ENCODE data around the gene KRTAP20-4. TPM values are rescaled to one million over a fixed set of nuclear protein-coding genes. Genes with fewer than 3 reads are reported as not detected.

The KRTAP20-4 gene
- not detected in 2 replicates for total RNA-seq

DNA sequence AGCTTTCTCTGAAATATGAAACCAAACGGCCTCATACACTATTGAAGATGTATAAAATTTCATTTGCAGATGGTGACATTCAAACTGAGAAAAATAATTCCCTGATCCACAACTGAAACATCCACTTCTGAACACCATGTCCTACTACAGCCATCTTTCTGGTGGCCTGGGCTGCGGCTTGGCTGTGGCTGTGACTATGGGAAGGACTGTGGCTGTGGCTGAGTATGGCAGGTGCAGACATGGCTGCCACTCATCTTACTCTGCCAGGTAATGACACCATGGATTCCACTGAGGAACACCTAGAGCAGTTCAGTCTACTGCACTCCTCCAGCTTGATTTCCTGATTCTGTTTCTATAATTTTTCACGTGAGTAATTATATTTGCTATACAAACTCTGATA is at the start of gene KRTAP20-4:
Gene KRTAP20-4 (plus strand): TSS at position 106 of the 400 bp plus-strand sequence.
- POLR2A ChIA-PET, result no interaction called here
- DNase-seq, result no peak
- Mint-ChIP-seq H3K4me3 (no peak within 1 kb of the TSS), H3K4me1 (no peaks in the 10 kb centered on the region), H3K27me3 (no peaks in the 10 kb centered on the region), H3K9me3 (peaks cover 10% of the 10 kb centered on the region), H3K36me3 (ENCODE audit: low read depth) (no peaks in the 10 kb centered on the region), H3K27ac (no peak within 1 kb of the TSS)
- intact Hi-C loops (cut with micrococcal nuclease), result loop anchor here (10.0 kb wide), 1 partner anchor 74 kb away; no protein-coding TSS in a partner anchor
- ATAC-seq (ENCODE audit: low read depth), result no peak
- TF ChIP-seq, protein P1, sequence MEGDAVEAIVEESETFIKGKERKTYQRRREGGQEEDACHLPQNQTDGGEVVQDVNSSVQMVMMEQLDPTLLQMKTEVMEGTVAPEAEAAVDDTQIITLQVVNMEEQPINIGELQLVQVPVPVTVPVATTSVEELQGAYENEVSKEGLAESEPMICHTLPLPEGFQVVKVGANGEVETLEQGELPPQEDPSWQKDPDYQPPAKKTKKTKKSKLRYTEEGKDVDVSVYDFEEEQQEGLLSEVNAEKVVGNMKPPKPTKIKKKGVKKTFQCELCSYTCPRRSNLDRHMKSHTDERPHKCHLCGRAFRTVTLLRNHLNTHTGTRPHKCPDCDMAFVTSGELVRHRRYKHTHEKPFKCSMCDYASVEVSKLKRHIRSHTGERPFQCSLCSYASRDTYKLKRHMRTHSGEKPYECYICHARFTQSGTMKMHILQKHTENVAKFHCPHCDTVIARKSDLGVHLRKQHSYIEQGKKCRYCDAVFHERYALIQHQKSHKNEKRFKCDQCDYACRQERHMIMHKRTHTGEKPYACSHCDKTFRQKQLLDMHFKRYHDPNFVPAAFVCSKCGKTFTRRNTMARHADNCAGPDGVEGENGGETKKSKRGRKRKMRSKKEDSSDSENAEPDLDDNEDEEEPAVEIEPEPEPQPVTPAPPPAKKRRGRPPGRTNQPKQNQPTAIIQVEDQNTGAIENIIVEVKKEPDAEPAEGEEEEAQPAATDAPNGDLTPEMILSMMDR (IDR thresholded peaks at IDR 0.05), result no peak
- CTCF ChIA-PET, result no interaction called here

DNA sequence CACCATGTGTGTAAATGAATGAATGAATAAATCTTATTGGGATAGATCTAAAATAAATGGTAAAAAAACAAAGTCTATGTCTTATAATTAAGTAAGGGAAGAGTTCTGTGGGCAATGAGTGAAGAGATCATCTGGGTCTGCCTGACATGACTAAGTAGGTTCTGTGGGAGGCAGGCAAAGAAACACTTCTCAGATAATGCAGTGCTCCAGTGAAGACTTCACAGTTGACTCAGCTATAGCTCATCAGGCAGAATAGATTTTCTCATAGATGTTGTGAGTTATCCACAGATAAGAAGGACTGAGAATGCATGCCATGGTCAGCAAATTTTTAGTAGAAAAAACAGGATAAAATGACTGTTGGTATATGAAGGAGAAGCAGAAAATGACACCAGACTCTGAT is 42.7 kb upstream of the KRTAP20-4 start:
- DNase-seq (no peak), ATAC-seq (ENCODE audit: low read depth) (no peak)
- H3K4me3 Mint-ChIP-seq, result no peak overlapping the region
- no peaks in the 10 kb centered on the region for H3K27me3 Mint-ChIP-seq
- H3K27ac Mint-ChIP-seq, result no peak overlapping the region
- TF ChIP-seq, protein P1 (IDR thresholded peaks at IDR 0.05), result no peak
- intact Hi-C loops (cut with micrococcal nuclease), result no loop called here
- H3K9me3 Mint-ChIP-seq, result peaks cover 3% of the 10 kb centered on the region
- CTCF ChIA-PET, result no interaction called here
- H3K36me3 Mint-ChIP-seq (ENCODE audit: low read depth), result no peaks in the 10 kb centered on the region
- POLR2A ChIA-PET, result no interaction called here
- H3K4me1 Mint-ChIP-seq, result no peaks in the 10 kb centered on the region

DNA sequence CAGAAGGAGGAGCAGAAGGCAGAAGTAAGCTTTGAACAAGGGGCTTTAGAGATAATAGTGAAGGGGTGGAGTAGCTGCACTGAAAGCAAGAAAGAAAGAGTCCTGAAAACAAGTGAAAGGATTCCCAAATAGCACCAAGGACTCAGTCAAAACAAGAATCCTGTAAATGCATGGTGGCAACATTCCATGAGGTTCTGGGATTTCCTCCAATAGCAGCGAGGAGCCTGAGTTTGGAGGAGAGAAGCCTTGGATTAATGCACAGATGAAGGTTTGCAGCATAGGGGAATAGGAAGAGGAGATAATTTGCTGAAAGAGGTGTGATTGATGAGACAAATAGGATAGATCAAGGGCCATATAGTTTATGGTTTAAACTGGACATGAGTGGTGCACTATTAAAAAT is 41.1 kb upstream of the KRTAP20-4 start:
- TF ChIP-seq, protein P1 (IDR thresholded peaks at IDR 0.05), result no peak
- no peak for DNase-seq
- no peaks in the 10 kb centered on the region for H3K4me1 Mint-ChIP-seq
- H3K9me3 Mint-ChIP-seq, result peaks cover under 1% of the 10 kb centered on the region
- H3K4me3 Mint-ChIP-seq, result no peak overlapping the region
- ChIA-PET POLR2A (no interaction called here), CTCF (no interaction called here)
- intact Hi-C loops (cut with micrococcal nuclease), result no loop called here
- no peak overlapping the region for H3K27ac Mint-ChIP-seq
- ATAC-seq (ENCODE audit: low read depth), result no peak
- no peaks in the 10 kb centered on the region for H3K36me3 Mint-ChIP-seq (ENCODE audit: low read depth)
- no peaks in the 10 kb centered on the region for H3K27me3 Mint-ChIP-seq

DNA sequence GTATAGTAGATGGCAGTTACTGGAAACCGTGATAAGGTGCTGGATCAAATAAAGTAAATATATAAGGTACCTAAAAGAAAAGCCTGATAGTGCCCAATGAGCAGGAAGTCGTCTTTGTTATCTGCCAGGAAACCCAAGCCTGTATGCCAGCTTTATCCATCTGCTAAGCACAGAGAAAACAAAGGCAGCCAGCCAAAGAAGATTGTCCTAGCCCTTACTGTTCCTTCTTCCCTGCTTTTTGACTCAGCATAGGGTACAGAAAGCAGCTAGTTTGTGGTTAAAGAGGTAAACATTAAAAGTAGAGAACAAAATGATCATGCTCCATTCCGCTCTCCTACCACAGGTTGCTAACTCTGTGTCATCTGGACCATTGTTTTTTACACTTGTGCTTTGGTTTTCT is 40.3 kb upstream of the KRTAP20-4 start:
- no peak overlapping the region for H3K4me3 Mint-ChIP-seq
- ChIA-PET CTCF (no interaction called here), POLR2A (no interaction called here)
- peaks cover 5% of the 10 kb centered on the region for H3K9me3 Mint-ChIP-seq
- ATAC-seq (ENCODE audit: low read depth) (no peak), DNase-seq (no peak)
- H3K27ac Mint-ChIP-seq, result no peak overlapping the region
- TF ChIP-seq, protein P1 (IDR thresholded peaks at IDR 0.05), result no peak
- H3K4me1 Mint-ChIP-seq, result no peaks in the 10 kb centered on the region
- no peaks in the 10 kb centered on the region for H3K27me3 Mint-ChIP-seq
- no peaks in the 10 kb centered on the region for H3K36me3 Mint-ChIP-seq (ENCODE audit: low read depth)
- intact Hi-C loops (cut with micrococcal nuclease), result no loop called here

DNA sequence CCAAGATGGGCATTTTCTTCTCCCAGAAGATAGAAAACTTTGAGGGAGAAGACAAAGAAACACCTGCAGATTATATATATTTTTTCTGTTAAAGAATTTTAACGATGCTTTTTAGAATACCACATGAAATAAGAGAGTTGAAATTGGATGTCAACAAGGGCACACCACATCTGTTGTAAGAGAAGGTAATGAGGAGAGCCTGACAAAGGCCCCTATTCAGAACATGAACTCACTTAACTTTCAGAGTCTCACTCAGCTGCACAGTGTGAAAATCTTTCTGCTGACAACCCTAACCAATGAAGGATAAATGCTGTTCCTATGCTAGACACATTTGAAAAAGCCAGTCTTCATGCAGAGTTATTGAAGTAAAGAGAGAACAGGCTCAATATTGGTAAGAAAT is 37.6 kb upstream of the KRTAP20-4 start:
- H3K27me3 Mint-ChIP-seq, result no peaks in the 10 kb centered on the region
- no peak for DNase-seq
- TF ChIP-seq, protein P1 (IDR thresholded peaks at IDR 0.05), result no peak
- H3K4me1 Mint-ChIP-seq, result no peaks in the 10 kb centered on the region
- CTCF ChIA-PET, result no interaction called here
- H3K36me3 Mint-ChIP-seq (ENCODE audit: low read depth), result no peaks in the 10 kb centered on the region
- intact Hi-C loops (cut with micrococcal nuclease), result no loop called here
- H3K4me3 Mint-ChIP-seq, result no peak overlapping the region
- H3K27ac Mint-ChIP-seq, result no peak overlapping the region
- ATAC-seq (ENCODE audit: low read depth), result no peak
- POLR2A ChIA-PET, result no interaction called here
- peaks cover 8% of the 10 kb centered on the region for H3K9me3 Mint-ChIP-seq

Measured in activated B cell treated with CpG ODN at 0.5 μM for 24 hours (primary cell).